GM12864 (cell line): ENCODE measurements around the gene KCNK1.
A peak's percentile ranks its signal among the peaks of the same experiment; 100 is the strongest.
"Not testable (repeated sequence)": the region's sequence is repeated elsewhere in the genome, so short reads cannot be mapped to it uniquely, and the experiment has no call there.

Experiments used
- DNase-seq: peaks from one replicate; pipeline ENCODE4 v3.0.0-alpha.2; 2011; ENCODE audit warnings: low read depth
- H3K4me3 ChIP-seq: 2 replicates; pipeline ENCODE4 v1.5.1; 2011; ENCODE audit warnings: mild to moderate bottlenecking, low read depth, low read length, control low read depth
- TF ChIP-seq, protein P1 (sequence below): IDR thresholded peaks from 2 replicates; pipeline ENCODE4 v1.5.1; 2011; ENCODE audit warnings: low read depth, mild to moderate bottlenecking, moderate library complexity, low read length, control low read depth, inconsistent platforms; ENCODE audit errors: missing control alignments

KCNK1 gene

DNA sequence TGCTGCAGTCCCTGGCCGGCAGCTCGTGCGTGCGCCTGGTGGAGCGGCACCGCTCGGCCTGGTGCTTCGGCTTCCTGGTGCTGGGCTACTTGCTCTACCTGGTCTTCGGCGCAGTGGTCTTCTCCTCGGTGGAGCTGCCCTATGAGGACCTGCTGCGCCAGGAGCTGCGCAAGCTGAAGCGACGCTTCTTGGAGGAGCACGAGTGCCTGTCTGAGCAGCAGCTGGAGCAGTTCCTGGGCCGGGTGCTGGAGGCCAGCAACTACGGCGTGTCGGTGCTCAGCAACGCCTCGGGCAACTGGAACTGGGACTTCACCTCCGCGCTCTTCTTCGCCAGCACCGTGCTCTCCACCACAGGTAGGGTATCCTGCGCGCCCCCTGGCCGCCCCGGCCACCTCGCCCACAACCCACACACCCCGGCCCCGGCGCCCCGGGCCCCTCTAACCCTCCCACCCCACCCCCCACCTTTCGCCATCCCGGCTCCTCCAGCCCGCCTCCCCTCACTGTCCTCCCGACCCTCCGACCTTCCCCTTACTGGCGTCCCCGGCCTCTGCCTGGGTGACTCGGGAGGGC, 352 bp downstream of the KCNK1 start:
- TF ChIP-seq, protein P1, sequence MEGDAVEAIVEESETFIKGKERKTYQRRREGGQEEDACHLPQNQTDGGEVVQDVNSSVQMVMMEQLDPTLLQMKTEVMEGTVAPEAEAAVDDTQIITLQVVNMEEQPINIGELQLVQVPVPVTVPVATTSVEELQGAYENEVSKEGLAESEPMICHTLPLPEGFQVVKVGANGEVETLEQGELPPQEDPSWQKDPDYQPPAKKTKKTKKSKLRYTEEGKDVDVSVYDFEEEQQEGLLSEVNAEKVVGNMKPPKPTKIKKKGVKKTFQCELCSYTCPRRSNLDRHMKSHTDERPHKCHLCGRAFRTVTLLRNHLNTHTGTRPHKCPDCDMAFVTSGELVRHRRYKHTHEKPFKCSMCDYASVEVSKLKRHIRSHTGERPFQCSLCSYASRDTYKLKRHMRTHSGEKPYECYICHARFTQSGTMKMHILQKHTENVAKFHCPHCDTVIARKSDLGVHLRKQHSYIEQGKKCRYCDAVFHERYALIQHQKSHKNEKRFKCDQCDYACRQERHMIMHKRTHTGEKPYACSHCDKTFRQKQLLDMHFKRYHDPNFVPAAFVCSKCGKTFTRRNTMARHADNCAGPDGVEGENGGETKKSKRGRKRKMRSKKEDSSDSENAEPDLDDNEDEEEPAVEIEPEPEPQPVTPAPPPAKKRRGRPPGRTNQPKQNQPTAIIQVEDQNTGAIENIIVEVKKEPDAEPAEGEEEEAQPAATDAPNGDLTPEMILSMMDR, result no peak
- DNase-seq, result no peak
- peak overlapping the region; percentile 53 for H3K4me3 ChIP-seq

DNA sequence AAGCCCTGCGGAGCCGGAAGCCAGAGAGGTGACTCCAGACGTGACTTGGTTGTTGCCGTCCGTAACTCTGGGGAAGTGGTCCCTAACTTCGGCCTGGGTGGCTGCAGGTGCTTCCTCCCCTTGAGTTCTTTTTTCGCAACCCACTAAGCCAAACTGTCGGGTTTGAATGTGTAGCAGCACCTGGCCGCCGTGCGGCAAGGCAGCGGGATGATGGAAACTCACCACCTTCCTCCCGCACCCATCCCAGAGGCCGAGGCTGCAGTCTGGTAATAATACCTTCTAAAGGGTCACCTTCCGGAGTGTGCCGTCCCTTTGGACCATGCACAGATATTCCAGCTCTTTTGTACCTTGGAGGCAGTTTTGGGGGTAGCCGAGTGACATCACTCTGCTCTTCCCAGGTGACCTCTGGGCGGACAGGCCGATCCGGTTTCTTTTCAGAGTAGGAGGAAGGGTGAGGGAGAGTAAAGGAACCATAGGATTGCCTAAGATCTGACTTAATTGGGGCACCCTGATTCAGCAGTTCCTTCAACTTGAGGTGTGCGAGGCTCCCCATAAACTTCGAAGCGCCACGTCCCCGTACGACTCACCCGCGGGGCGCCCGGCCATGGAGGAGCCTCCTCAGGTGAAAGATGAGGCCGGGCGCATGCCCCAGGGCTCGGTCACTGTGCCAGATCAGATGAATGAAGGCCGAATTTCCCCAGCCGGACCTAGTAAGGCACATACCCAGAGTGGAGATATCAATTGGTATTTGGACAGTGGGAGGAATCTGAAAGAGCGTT, 1.0 kb downstream of the KCNK1 start:
- peak; percentile 37 for DNase-seq
- H3K4me3 ChIP-seq, result peak overlapping the region; percentile 53
- TF ChIP-seq, protein P1, result no peak

DNA sequence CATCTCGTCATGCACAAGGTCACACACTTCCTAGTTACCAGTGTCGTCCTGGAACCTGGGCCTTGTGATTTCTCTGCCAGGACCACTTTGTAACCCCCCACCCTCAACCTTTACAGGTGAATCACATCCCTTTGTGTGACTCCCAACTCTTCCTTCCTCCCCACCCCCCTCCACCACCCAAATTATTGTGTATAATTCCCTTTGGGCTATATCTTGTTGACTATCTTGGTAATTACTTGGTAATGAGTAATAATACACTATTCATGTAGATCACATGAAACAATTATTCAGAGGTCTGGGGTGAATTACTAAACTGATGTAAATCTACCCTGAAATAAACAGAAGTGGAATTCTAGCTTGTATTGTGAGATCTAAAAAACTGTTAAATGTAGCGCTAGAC, 1.7 kb downstream of the KCNK1 start:
- TF ChIP-seq, protein P1, result no peak
- no peak for DNase-seq
- H3K4me3 ChIP-seq, result no peak overlapping the region

DNA sequence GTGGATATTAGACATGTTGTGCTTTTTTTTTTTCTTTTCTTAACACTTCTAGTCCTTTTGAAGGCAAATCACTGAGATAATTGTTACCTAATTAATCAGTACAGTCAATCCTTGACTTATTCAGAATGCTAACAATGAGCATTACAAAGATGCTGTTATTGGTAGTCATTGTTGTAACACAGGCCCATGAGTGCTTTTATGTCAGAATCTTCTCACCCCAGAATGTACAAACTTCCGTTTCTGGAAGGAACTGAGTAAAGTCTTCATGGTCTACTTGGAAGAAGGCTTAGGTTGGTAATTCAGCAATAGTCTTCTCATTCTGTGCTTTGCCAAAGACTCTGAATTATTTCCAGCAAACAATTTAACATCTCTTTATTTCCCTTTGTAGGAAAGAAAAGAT, 3.1 kb downstream of the KCNK1 start:
- no peak overlapping the region for H3K4me3 ChIP-seq
- TF ChIP-seq, protein P1, result no peak
- no peak for DNase-seq

- not testable (repeated sequence) for DNase-seq, H3K4me3 ChIP-seq
Observed at GRCh38 chr1:233619414-233619813, 5.5 kb downstream of the KCNK1 start.

GRCh38 chr1:233620065-233620464, 6.2 kb downstream of the KCNK1 start:
- no peak overlapping the region for H3K4me3 ChIP-seq
- DNase-seq, result peak; percentile 38
- TF ChIP-seq, protein P1, result no peak

GRCh38 chr1:233621923-233622322, 8.0 kb downstream of the KCNK1 start:
- no peak for DNase-seq
- H3K4me3 ChIP-seq, result no peak overlapping the region
- TF ChIP-seq, protein P1, result no peak
